D721Med (cell line): ENCODE results near the gene DRG2.

Source experiments
- DNase-seq: peaks from one replicate; pipeline ENCODE4 v3.0.0; 2011; ENCODE audit warnings: low spot score; ENCODE audit not compliant: insufficient read length
- FAIRE-seq: peaks from 2 replicates; lab custom pipeline; 2011; peaks lifted over from hg19 to GRCh38; lab: Jason Lieb, UNC
- TF ChIP-seq, protein P1 (sequence below): IDR thresholded peaks from 2 replicates; pipeline ENCODE4 v1.5.1; 2012; ENCODE audit warnings: mild to moderate bottlenecking, control low read depth; ENCODE audit not compliant: insufficient read depth; ENCODE audit errors: missing control alignments

Gene DRG2

DNA sequence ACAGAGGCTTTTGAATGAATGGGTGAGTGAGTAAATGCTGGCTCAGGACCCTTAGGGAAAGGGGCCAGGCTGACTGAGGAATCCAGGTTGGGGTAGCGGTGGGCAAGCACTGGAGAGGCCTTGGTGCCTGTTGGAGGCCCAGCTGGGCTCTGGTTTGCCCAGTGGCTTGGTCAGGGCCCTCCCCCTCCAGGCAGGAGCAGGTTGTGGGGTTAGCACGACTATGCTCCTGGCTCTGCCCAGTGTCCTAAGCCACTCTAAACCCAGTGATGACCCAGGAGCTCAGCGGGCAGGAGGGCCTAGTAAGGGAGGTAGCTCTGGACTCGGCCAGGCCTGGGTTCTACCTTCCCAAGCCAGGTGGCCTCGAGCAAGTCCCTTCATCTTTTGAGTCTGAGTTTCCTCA, 28.3 kb downstream of the DRG2 start:
- TF ChIP-seq, protein P1, sequence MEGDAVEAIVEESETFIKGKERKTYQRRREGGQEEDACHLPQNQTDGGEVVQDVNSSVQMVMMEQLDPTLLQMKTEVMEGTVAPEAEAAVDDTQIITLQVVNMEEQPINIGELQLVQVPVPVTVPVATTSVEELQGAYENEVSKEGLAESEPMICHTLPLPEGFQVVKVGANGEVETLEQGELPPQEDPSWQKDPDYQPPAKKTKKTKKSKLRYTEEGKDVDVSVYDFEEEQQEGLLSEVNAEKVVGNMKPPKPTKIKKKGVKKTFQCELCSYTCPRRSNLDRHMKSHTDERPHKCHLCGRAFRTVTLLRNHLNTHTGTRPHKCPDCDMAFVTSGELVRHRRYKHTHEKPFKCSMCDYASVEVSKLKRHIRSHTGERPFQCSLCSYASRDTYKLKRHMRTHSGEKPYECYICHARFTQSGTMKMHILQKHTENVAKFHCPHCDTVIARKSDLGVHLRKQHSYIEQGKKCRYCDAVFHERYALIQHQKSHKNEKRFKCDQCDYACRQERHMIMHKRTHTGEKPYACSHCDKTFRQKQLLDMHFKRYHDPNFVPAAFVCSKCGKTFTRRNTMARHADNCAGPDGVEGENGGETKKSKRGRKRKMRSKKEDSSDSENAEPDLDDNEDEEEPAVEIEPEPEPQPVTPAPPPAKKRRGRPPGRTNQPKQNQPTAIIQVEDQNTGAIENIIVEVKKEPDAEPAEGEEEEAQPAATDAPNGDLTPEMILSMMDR: no peak
- DNase-seq (no peak), FAIRE-seq (no peak)

DNA sequence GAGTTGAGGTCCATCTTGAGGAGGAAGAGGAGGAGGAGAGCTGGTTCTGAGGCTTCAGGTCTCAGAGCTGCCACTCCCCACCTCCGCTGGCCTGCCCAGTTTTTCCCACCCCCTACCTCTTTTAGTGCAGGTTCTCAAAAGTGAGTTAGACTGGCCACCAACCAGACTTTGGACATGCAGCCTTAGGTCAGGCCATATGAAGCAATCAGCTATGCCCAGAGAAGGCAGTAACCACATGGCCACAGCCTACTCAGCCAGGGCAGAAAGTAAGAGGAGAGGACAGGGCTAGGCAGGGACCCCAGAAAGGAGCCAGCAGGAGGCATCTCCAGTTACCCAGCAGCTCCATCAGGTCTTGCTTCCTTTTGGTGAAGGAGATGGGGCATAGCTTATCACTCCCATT, 29.8 kb downstream of the DRG2 start:
- FAIRE-seq (no peak), DNase-seq (no peak)
- TF ChIP-seq, protein P1: no peak

DNA sequence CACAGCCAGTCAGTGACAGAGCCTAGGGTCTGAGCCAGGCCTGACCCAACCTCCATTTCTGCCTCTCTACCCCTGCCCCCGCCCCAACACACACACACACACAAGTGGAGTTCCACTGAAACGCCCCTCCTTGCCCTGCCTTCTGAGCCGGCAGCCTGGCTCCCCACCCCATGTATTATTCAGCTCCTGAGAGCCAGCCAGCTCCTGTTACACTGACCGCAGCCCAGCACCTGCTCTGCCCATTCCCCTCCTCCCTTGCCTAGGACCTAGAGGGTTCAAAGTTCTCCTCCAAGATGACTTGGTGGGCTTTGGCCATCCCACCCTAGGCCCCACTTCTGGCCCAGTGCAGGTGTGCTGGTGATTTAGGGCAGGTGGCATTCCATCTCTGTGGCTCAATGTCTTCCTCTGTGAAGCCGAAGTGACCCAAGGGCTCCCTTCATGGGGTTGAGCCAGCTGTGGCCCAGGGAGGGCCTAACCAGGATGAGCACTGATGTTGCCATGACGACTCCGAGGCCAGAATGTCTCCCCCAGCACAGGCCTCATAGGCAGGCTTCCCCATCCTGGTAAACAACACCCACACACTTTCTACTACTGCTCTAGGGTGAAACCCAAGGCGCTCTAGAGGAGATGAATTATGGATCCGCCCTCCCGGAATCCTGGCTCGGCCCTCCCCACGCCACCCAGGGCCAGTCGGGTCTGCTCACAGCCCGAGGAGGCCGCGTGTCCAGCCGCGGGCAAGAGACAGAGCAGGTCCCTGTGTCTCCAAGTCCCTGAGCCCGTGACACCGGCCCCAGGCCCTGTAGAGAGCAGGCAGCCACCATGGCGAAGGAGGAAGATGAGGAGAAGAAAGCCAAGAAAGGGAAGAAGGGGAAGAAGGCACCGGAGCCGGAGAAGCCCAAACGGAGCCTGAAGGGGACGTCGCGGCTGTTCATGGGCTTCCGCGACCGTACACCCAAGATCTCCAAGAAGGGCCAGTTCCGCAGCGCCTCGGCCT, 30.5 kb downstream of the DRG2 start:
- TF ChIP-seq, protein P1: no peak
- no peak for FAIRE-seq
- no peak for DNase-seq

DNA sequence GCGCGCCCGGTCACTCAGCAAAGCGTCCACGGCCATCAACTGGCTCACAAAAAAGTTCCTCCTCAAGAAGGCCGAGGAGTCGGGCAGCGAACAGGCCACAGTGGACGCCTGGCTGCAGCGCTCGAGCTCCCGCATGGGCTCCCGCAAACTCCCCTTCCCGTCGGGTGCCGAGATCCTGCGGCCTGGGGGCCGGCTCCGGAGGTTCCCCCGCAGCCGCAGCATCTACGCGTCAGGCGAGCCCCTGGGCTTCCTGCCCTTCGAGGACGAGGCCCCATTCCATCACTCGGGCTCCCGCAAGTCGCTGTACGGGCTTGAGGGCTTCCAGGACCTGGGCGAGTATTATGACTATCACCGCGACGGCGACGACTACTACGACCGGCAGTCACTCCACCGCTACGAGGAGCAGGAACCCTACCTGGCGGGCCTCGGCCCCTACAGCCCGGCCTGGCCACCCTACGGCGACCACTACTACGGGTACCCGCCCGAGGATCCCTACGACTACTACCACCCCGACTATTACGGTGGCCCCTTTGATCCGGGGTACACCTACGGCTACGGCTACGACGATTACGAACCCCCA, 31.5 kb downstream of the DRG2 start:
- FAIRE-seq: no peak
- DNase-seq: no peak
- TF ChIP-seq, protein P1: no peak

DNA sequence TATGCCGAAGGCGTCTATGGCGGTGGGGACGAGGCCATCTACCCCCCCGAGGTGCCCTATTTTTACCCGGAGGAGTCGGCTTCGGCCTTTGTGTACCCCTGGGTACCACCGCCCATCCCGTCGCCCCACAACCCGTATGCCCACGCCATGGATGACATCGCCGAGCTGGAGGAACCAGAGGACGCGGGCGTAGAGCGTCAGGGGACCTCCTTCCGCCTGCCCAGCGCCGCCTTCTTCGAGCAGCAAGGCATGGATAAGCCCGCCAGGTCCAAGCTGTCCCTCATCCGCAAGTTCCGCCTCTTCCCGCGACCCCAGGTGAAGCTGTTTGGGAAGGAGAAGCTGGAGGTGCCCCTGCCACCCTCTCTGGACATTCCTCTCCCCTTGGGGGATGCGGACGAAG, 32.2 kb downstream of the DRG2 start:
- DNase-seq (no peak), FAIRE-seq (no peak)
- TF ChIP-seq, protein P1: no peak

DNA sequence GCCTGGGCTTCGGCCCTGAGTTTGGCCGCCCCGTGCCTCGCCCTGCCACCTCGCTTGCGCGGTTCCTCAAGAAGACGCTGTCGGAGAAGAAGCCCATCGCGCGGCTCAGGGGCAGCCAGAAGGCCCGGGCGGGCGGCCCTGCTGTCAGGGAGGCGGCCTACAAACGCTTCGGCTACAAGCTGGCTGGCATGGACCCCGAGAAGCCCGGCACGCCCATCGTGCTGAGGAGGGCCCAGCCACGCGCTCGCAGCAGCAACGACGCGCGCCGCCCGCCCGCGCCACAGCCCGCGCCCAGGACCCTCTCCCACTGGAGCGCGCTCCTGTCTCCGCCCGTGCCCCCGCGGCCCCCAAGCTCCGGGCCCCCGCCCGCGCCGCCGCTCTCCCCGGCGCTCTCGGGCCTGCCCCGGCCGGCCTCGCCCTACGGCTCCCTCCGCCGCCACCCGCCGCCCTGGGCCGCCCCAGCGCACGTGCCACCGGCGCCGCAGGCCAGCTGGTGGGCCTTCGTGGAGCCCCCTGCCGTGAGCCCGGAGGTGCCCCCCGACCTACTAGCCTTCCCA, 32.8 kb downstream of the DRG2 start:
- TF ChIP-seq, protein P1: no peak
- no peak for DNase-seq
- FAIRE-seq: no peak
